Measurements from ENCODE around the gene DSTYK.
A peak's percentile ranks its signal among the peaks of the same experiment; 100 is the strongest.
"Not testable (repeated sequence)": the region's sequence is repeated elsewhere in the genome, so short reads cannot be mapped to it uniquely, and the experiment has no call there.

DSTYK gene

DNA sequence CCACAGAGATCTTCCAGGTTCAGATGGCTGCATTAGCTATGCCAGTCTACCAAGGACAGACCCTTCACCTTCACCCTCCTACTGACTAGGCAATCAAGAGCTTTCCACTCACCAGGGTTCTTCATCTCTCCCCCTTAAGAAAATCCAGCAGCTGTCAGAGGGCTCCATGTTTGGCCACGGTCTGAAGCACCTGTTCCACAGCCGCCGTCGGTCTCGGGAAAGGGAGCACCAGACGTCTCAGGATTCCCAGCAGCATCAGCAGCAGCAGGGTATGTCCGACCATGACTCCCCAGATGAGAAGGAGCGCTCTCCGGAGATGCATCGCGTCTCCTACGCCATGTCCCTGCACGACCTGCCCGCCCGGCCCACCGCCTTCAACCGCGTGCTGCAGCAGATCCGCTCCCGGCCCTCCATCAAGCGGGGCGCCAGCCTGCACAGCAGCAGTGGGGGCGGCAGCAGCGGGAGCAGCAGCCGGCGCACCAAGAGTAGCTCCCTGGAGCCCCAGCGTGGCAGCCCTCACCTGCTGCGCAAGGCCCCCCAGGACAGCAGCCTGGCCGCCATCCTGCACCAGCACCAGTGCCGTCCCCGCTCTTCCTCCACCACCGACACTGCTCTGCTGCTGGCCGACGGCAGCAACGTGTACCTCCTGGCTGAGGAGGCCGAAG lies 30.0 kb upstream of the DSTYK start:
- no peak for DNase-seq

DNA sequence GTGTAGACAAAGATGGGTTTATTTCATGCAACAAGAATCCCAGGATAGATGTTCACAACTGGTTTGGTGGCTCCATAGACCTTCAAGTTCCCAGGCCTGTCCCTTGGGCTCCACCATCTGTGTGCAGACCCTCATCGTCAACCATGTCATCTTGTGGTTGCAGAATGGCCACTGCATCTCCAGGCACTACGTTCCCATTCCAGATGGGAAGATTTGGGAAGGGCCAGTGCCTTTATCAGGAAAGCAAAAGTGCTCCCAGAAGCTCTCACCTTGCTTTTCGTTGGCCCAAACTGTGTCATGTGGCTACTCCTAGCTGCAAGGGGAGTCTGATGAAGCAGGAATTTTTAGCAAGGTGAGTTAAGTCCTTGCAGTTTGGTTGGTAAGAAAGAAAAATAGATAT lies 29.1 kb upstream of the DSTYK start:
- no peak for DNase-seq

DNA sequence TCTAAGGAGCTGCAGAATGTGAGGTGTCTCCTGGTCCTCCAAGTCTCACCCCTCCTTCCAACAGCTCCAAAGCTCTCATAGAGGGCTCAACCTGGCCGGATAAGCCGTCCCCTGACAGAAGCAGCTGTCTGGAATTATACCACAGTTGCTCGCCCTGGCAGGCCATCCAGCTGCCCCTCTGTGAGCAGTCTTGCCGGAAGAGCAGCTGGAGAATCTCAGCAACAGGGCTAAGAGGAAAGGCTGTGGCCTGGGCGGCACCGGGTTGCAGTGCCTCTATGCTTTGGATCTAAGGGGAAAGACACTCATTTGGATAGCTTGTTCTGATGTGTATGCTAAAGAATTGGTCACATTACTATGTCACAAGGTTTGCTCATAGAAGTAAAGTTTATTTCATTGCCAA lies 28.6 kb upstream of the DSTYK start:
- DNase-seq, result no peak

DNA sequence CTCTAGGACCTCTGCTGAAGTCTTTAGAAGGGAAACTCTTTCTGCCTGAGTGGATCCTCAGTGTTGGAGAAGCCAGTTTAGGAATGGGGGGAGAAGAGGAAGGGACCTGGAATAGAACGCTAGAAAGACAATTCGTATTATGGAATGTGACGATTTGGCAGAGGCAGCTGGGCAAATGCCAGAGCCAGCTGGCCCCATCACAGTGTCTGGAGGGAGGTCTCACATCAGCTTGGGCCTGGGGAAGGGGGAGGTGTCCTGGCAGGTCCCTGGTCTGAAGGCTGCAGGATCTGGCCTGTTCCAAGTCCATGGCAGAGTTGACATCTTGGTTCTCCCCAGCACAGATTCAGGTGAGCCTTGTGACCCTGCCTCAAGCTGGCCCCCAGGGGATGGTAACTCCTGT lies 27.6 kb upstream of the DSTYK start:
- DNase-seq, result no peak

DNA sequence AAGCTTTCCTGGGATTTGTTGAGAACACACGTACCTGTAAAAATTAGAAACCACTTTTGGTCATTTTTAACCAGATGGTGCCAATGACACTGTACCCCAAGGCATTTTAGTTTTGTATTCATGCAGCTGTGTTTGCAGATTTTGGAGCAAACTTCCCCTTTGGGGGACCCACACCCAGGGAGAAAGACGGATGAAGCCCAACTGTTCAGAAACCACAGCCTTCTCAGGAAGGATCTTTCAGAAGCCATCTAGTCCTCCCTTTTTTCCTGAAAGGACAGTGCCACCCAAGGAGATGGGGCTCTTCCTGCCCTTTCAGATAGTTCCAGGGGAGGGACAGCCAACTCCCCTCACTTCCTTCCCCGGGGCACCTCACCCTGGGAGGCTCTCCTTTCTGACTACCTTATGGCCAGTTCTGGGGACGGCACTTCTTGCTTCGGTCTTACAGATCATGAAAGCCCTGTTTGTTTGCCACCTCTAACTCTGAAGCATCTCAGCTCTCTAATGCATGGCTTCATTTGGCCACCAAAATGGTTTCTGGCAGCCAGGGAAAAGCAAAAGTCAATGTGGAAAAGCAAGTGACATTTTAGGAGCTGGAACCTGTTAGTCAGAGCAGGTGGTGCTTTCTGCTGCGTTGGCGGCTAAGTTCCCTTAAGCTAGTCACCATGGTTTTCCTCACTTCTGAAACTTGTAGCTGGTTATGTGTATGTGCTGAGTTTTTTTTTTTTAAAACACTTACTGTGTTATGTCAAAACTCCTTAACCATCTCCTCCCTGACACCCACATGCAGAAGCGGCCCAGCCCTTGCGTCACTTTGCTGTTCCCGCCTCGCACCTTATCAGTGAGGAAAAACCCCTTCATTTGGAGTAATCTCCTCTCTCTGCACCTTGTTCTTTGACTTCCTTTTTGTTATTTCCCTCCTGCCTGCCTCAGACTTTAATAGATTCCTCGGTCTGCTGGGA lies 26.3 kb upstream of the DSTYK start:
- no peak for DNase-seq

DNA sequence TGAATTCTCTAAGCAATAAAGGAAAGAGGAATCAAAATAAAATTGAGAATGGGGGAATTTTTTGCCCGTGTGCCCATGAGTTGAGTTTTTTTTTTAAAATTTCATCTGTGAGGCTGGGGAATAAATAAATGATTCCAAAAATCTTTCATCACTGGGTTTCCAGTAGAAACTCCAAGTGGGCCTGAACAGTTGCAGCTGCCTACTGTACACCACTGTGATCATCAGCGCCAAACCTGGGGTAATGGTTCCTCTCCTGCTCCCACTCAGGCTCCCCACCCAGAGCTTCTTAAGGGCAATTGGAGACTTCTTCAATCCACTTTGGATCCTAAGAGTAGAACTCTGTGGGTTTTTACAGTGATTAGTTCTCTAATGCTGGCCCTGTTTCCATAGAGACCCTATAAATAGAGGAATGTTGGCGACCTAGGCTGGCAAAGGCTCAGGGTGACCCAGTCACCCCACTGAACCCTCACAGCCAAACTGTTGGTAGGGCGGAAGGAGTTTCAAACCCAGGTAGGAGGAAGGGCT lies 25.5 kb upstream of the DSTYK start:
- no peak for DNase-seq

DNA sequence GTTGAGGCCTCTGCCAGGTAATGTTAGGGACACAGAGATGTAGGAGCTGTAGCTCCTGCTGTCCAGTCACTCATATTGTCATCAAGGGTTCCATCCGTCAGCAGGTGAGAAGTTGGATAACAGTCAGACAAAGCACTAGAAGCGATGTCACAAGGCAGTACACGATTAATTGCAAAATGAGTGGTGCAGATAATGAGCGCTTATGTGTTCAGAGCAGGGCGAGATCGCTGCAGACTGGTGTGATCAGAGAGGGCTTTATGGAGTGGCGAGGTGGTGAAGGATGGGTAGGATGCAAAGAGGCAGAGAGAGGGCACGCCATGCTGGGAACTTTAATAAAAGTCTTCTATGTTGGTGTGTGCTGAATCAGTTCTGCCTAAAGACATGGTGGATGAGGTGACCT lies 25.0 kb upstream of the DSTYK start:
- no peak for DNase-seq

DNA sequence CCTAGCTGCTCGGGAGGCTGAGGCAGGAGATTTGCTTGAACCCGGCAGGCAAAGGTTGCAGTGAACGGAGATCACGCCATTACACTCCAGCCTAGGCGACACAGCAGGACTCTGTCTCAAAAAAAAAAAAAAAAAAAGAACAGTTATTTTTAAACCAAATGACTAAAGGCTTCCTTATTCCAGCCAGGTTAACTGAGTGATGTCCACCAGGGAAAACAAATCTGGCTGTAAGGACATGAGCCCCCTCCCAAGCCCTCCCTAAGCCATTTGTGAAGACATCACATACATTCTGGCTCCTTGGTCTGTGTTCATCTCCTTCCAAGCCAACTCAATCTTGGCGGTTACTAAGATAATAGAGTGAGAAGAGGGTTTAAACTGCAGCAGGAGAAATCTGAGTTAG lies 24.4 kb upstream of the DSTYK start:
- no peak for DNase-seq

DNA sequence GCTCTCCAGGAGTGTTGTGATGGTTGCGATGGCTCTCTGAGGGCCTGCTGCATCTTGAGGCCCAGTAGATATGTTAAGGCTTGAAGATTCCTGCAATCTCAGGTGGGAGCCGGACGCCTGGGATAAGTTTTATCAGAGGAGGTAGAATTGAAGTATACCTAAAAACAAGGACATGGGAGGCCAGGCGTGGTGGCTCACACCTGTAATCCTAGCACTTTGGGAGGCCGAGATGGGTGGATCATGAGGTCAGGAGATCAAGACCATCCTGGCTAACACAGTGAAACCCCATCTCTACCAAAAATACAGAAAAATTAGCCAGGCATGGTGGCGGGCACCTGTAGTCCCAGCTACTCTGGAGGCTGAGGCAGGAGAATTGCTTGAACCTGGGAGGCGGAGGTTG lies 22.5 kb upstream of the DSTYK start:
- DNase-seq, result not testable (repeated sequence)

DNA sequence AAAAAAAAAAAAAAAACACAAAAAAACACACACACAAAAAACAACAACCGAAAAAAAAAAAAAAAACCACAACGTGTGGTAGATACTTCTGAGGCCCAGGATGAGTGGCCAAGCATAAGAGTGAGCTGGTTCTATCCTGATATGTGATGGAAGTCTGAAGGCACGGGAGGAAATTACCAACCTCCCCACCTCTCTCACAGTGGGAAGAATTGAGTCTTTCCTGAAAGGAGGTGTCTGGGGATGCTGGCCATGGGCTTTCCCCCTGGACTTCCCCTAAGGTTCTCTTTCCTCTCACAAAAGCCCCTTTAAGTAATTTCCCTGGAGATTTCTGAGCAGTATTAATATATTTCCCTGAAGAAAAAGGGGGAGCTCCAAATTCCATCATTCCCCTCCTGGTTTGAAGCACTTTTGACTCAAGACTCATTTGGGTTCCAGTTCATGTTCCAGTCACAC lies 21.5 kb upstream of the DSTYK start:
- no peak for DNase-seq

DNA sequence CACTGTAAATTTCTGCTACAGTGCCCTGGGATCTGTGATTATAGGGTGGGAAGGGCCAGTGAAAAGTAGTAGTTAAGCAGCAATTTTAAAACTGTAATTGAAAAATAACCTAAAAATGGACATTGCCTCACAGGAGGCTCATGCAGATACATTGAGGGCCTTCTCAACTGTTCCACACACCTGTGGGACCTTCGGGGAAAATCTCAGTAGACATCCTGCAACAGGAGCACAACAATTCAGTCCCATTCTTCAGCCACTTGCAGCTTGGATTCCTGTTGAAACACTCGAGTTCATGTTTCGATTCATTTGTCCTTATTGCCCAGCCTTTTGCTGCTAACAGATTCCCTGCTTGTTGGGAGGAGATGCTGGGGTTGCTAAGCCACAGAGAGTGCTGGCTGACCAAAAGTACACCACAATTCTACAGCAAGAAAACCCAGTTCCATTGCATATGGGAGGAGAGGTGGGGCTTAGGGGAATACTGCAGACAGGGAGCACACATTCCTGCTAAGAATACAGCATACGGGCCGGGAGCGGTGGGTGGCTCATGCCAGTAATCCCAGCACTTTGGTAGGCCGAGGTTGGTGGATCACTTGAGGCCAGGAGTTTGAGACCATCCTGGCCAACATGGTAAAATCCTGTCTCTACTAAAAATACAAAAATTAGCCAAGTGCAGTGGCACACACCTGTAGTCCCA lies 20.8 kb upstream of the DSTYK start:
- DNase-seq, result no peak

DNA sequence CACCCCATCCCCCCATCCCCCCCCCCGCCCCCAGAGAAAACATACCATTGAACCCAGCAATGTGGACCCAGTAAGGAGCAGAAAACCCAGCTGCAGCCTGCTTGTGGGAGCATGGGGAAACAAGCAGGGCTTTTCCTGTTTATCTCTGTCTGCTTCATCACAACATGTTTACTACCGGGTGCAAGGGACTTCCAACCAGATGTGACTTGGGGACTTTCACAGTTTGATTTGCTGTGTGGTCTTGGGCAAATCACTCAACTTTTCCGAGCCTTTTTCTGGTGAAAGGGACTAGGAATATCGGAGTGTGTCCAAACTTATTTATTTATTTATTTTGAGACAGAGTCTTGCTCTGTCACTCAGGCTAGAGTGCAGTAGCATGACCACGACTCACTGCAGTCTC lies 19.5 kb upstream of the DSTYK start:
- DNase-seq, result no peak

DNA sequence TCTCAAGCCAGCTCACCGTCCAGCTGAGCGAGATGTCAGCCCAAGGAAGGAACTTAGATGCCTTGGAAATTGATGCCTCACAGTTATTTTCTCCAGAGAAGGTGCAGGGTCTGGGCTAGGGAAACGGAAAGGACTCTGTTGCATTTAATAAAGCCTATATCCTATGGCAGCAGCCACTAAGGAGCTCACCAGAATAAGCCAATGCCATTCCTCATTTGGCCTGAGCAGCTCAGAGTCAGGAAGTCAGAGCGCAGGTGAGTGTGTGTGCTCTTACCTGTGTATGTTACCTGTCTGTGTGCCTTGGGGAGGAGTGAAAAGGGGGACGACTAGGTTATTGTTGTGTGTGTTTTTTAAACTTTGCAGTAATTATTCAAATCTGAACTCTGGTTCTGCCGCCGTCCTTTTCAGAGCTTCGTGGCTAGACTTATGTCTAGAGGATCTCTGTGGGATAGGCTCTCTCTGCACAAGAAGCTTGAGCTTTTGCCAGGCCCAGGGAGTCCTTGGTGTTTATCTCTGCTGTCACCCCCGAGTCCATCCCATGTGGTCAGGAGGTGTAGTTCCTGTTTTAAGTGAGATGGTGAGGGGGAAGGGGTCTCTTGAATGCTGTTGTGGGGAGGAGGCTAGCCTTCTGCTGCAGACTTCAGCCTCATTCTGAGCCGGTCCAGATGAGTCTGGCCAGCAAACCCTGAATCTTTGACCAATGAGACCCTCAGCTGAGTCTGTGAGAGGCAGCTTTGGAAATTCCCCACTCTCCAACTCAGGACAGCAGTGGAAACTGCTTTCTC lies 18.6 kb upstream of the DSTYK start:
- no peak for DNase-seq

DNA sequence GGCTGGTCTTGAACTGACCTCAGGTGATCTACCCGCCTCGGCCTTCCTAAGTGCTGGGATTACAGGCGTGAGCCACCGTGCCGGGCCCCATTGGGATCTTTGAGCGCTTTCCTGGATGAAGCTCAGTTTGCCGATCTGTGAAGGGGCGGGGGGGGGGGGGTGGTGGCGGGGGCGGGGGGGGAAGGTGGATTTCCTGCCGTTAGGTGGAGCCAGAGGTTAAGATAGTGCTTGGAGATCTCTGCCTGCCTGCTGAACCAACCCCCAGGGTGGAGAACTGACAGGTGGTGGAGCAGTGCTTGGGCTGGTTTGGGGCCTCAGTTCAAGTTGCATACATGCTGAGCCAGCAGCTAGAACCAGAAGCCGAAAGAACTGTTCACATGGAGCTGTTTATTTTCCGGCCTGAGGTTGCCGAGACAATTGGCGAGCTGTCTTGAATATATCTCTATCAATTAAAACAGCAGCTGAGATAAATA lies 17.9 kb upstream of the DSTYK start:
- DNase-seq, result peak; percentile 81

DNA sequence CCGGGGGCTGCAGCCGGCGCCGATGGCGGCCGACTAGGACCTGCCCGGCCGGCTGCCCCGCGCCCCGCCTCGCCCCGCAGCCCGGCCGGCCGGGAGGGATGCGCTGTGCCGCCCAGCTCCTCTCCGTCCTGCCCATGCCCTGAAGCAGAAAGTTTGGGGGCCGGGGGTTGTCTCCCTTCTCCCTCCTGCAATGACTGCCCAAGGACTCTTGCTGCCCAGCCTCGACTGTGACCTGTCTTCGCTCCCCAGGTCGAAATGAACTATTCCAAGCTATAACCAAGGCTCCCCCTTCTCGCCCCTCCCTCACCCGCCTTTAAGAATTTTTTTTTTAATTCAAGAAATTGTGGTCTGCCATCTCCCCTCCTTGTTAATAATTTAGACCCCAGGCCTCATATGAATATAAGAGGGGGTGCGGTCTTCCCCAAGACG lies 16.6 kb upstream of the DSTYK start:
- DNase-seq, result no peak

DNA sequence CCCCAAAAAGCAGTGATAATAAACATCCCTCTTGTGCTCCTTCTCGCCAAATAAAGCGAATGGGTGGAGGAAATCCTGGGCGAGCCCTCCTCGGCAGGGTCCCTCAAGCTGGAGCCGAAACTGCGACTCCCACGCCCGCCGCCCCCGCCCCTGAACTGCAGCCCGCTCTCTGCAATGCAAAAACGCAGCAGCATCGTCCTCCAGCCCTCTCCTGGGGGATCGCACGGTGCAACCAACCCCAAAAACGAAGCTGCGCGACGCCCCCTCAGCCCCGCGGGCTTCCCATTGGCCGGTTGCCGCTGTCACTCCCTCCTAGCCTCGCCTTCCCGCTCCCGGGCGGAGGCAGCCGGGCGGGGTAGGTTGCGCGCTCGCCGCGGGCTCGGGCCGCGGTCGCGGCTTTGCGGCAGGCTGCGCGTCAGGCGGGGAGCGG lies 16.1 kb upstream of the DSTYK start, which contains the start of gene TMCC2:
Gene TMCC2, plus strand, starts transcription at position 363 of the 430 bp plus-strand sequence. CDS start 619 bp downstream, outside the sequence.
- DNase-seq, result peak; percentile 91

DNA sequence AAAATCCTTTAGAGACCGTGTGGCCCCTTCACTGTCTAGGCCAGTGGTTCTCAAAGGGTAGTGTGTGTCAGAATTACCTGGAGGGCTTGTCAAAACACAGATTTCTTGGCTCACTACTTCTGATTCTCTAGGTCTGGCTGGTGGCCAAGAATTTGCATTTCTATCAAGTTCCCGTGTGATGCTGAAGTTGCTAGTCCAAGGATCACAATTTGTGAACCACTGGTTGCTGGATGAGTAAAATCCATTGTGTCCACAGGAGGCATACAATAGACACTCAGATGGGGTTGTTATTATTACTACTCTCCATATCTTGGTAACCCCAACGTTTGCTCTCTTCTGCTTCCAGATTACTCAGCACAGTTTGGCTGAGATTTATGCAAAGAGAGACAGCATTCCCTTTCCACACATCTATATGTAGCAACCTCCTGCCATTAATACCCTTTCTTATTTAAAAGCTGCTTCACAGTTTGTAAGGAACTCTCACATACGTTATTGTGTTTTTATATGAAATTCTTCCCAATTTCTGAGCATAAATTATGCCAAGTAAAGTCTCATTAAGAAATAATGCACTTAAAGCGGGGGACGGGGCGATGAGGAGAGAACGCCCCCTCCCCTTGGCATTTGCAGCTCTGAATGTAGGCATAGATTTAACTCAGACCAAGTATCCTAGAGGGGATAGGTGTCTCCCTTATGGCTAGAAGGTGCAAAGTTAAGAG lies 15.5 kb upstream of the DSTYK start:
- DNase-seq, result no peak

DNA sequence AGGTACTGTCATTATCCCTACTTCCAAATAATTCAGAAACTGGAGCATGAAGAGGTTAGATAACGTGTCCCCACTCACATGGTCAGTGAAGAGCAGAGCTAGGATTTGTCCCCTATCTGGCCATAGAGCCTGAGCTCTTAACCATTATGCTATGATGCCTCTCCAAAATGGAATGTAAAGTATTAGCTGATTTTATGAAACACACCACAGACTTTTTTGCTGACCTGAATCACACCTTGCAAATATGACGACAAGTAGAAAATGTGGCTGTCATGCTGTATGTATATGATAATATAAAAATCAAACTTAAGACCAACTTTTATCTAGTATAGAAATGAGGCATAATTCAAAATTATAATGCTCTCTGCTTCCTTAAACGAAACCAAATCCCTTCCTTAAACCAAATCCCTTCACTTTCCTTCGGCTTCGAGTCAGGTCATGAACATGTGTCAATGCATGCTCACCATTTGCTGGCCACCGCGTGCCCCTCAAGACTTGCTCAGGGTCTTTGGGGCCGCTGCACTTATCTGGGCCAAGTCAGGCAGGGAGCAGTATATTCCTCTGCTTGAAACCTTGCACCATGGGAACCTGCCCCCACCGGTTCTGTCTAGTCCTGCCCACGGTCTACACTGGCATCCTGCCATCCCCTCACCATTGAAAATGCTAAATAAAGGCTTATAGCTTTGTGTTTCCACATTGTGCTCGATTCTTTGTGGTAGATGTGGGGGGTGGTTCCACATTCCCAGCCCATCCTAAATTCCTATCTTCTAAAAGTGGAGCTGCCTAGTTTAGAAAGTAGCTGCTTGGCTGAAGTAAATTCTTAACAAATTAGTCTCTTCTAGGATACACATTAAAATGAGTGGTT lies 14.6 kb upstream of the DSTYK start:
- no peak for DNase-seq

DNA sequence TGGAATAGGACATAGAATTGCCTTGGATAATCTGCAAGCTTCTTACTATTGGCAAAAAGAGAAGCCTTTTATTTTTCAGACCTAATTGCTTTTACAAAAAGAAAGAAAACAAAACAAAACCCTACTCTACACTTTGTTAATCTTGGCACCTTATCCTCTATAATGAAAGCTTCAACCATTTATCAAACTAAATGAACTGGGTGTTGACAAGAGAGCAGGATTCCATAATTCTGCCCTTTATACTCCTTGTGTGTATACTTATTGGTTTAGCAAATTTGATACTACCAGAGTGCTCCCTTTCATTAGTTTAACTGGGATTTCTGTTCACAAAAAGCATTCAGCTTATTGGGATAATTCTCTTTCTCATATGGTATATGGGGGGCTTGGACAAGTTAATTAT lies 13.2 kb upstream of the DSTYK start:
- DNase-seq, result no peak

DNA sequence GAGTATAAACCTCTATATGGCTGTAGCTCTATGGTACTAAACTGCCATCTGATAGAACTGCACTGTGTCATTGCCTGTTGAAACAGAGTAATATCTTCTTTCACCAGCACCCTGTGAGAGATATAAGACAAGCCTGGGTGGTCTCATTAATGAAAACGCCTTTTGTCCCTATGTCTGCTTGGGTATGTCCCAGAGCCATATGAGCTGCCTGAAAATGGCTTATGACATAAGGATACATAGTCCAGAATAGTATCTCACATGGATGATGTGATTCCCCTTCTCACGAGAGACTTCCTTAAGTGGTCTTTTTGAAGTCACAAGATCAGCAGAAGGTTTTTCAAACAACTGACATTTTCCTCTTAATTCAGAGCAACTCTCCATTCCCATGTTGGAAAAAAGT lies 8.9 kb upstream of the DSTYK start:
- no peak for DNase-seq

DNA sequence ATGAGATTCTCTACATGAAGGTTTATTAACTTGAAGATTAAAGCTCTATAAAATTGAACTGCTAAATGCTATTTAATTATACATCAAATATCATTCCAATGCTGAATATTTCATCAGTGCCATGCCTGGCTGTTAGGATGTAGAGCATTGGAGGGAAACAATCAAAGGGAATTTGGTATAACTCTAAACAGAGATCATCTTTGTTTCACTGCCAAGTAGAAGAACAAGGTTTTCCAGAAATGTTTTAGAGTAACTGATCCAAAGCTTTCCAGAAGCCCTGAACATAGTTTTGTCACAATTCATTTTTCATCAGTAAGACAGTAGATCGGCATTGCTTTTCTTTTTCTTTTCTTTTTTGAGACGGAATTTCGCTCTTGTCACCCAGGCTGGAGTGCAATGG lies 5.9 kb upstream of the DSTYK start:
- no peak for DNase-seq
